Prostate gland (tissue), 2 donors: ENCODE results near the gene PHLDB1.

ENCODE experiments used
- CTCF ChIP-seq, 4 experiments: fragments of 200-600 bp in 2 of 4; fragments of 450-650 bp in 2 of 4; sonication (generic) in 2 of 4; IDR thresholded peaks; 1 replicate in 3 of 4; 2 replicates in 1 of 4; pipeline ENCODE4 v1.5.1; 2016 to 2019; ENCODE audit warnings: antibody characterized with exemption in 4 of 4, mild to moderate bottlenecking in 2 of 4, moderate library complexity in 2 of 4
- POLR2A ChIP-seq: fragments of 450-650 bp; IDR thresholded peaks from one replicate; pipeline ENCODE4 v1.6.1; 2016; ENCODE audit warnings: antibody characterized with exemption, mild to moderate bottlenecking
- POLR2AphosphoS5 ChIP-seq: sonication (generic); formaldehyde crosslinking; IDR thresholded peaks from one replicate; pipeline ENCODE4 v1.6.1; 2017; ENCODE audit warnings: antibody characterized with exemption

DNA sequence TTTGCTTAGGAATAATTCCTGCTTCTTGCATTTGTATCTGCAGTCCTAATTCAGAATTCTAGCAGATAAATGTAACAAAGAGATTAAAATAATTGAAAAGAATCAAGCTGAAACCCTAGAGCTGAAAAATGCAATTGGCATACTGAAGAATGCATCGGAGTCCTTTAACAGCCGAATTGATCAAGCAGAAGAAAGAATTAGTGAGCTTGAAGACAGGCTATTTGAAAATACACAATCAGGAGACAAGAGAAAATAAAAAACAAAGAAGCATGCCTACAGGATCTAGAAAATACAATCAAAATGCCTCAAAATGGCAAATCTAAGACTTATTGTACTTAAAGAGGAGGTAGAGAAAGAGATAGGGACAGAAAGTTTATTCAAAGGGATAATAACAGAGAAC is 63.8 kb downstream of the PHLDB1 start:
- TF ChIP-seq CTCF (IDR thresholded peaks at IDR 0.05) (no peak), POLR2A (no peak), POLR2AphosphoS5 (no peak)
